Chondrocyte (in vitro differentiated cells): ENCODE results near the gene AOX1. TPM values are rescaled to one million over a fixed set of nuclear protein-coding genes. Genes with fewer than 3 reads are reported as not detected.
"Not testable (repeated sequence)": the region's sequence is repeated elsewhere in the genome, so short reads cannot be mapped to it uniquely, and the experiment has no call there.

ENCODE experiments used
- DNase-seq: peaks from one replicate; pipeline ENCODE4 v3.0.0; 2021; ENCODE audit warnings: mixed read lengths, low spot score
- H3K27ac Mint-ChIP-seq: one replicate; pipeline ENCODE4 v1.8.0; 2021; ENCODE audit warnings: mild to moderate bottlenecking, moderate library complexity, mixed read lengths; ENCODE audit not compliant: unreplicated experiment
- H3K27me3 Mint-ChIP-seq: 2 replicates; pipeline ENCODE4 v1.8.0; 2021; ENCODE audit warnings: low read depth, mixed read lengths
- H3K36me3 Mint-ChIP-seq: 2 replicates; pipeline ENCODE4 v1.8.0; 2021; ENCODE audit warnings: low read depth, mixed read lengths
- H3K4me1 Mint-ChIP-seq: 2 replicates; pipeline ENCODE4 v1.8.0; 2021; ENCODE audit warnings: low read depth, mild to moderate bottlenecking, mixed read lengths
- H3K4me3 Mint-ChIP-seq: one replicate; pipeline ENCODE4 v1.8.0; 2021; ENCODE audit warnings: mild to moderate bottlenecking, moderate library complexity, mixed read lengths; ENCODE audit not compliant: unreplicated experiment
- H3K9me3 Mint-ChIP-seq: 2 replicates; pipeline ENCODE4 v1.8.0; 2021; ENCODE audit warnings: low read depth, mixed read lengths
- total RNA-seq: library from RNA; stranded (reverse); gene quantifications from 3 replicates; pipeline ENCODE4 v1.2.1, GENCODE V29; 2021
- TF ChIP-seq, protein P1 (sequence below): fragments of 200-600 bp; sonication (generic); IDR thresholded peaks from 2 replicates; pipeline ENCODE4 v1.5.0; 2021; ENCODE audit warnings: antibody characterized with exemption, mild to moderate bottlenecking, moderate library complexity

Gene AOX1
- total RNA-seq, 1 donor from 2014 or later = 1.7 TPM

DNA sequence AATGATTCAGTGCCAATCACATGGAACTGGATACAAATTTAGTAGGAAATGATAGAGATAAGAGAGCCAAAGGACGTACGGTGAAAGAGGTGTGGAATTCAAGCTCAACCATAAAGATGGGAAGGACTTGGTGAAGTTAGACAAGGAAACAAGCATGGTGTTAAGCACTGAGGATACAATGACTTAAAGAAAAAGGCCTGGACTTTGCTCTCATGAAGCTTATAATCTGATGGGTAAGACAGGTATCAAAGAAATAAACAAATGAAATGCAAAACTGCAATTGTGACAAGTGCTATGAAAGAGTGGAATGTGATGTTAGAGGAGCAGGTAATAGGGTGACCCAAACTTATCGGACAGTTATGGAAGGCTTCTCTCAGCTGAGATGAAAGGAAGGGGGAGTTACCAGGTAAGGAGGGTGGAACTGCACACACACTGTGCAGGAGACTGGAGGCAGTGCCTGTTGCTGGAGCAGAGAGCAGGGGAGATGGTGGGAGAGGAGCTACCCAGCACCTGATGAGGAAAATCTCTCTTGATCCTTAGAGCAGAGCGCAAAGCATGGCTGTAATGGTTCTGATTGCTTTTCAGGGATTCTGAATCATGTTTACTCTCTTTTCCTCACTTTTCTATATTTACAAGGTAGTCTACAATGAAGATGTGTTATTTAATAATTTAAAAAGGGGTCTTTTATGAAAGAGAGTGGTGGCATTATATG, 118.3 kb downstream of the AOX1 start:
- TF ChIP-seq, protein P1, sequence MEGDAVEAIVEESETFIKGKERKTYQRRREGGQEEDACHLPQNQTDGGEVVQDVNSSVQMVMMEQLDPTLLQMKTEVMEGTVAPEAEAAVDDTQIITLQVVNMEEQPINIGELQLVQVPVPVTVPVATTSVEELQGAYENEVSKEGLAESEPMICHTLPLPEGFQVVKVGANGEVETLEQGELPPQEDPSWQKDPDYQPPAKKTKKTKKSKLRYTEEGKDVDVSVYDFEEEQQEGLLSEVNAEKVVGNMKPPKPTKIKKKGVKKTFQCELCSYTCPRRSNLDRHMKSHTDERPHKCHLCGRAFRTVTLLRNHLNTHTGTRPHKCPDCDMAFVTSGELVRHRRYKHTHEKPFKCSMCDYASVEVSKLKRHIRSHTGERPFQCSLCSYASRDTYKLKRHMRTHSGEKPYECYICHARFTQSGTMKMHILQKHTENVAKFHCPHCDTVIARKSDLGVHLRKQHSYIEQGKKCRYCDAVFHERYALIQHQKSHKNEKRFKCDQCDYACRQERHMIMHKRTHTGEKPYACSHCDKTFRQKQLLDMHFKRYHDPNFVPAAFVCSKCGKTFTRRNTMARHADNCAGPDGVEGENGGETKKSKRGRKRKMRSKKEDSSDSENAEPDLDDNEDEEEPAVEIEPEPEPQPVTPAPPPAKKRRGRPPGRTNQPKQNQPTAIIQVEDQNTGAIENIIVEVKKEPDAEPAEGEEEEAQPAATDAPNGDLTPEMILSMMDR = no peak
- Mint-ChIP-seq H3K9me3 (no peaks in the 10 kb centered on the region), H3K36me3 (no peaks in the 10 kb centered on the region), H3K4me1 (peaks cover 2% of the 10 kb centered on the region), H3K27me3 (peaks cover 5% of the 10 kb centered on the region), H3K4me3 (no peak overlapping the region), H3K27ac (no peak overlapping the region)
- no peak for DNase-seq

DNA sequence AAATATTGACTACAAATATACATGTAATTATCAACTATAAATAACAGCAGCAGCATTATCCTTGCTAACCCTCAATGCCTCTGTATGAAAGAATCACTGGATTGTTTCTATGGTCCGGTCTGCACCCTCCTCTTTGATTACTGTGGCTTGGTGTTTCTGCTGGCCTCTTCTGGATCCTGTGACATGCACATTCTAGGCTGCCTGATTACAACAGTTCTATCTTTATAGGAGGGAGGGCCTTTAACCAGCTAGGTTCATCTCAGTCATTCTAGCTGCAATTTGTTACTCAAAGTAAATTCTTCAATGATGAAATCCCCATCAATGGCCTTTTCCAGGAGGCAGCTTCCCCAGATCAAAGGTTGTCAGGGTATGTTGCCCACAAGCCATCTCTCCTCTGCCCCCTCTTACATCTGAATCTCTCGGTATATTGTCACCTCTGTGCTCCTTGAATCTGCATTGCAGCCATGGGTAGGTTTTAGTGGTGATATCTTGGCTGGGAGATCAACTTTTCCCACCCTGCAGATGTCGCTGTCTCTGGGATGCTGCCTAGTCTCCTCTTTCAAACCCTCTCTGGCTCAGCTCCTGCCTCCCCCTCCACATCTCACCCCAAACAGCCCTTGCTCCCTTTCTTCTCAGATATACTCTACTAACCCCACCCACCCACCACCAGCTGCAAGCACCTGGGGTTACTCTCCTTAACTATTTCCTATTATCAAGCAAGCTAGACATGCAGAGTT, 119.7 kb downstream of the AOX1 start:
- Mint-ChIP-seq H3K36me3 (no peaks in the 10 kb centered on the region), H3K27me3 (peaks cover 5% of the 10 kb centered on the region)

DNA sequence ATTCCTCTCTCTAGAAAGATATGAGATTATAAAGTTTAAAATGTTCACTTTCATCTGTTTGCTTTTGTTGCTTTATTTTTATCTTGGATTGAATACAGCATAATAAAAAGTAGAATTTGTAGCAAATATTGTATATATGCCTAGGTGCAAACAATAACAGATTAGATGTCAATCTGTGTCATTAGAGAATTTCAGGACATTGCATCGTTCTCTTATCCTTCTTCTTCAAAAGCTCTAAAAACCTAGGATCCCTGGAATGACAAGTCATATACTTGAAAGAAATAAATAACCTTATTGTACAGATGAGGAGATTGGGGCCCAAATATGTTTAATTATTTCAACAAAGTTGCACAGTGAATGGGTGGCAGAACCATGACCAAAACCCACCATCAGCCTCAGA, 123.1 kb downstream of the AOX1 start:
- Mint-ChIP-seq H3K27ac (peak overlapping the region; percentile 57), H3K27me3 (peaks cover 5% of the 10 kb centered on the region), H3K9me3 (no peaks in the 10 kb centered on the region), H3K36me3 (no peaks in the 10 kb centered on the region), H3K4me1 (peaks cover 16% of the 10 kb centered on the region), H3K4me3 (no peak overlapping the region)
- TF ChIP-seq, protein P1 = no peak
- DNase-seq = no peak

More for the DNA sequence above, 119.7 kb downstream of the AOX1 start:
- no peak overlapping the region for H3K4me3 Mint-ChIP-seq
- TF ChIP-seq, protein P1 = peak; percentile 58
- DNase-seq = no peak
- H3K27ac Mint-ChIP-seq = no peak overlapping the region
- no peaks in the 10 kb centered on the region for H3K9me3 Mint-ChIP-seq
- H3K4me1 Mint-ChIP-seq = peaks cover 2% of the 10 kb centered on the region

DNA sequence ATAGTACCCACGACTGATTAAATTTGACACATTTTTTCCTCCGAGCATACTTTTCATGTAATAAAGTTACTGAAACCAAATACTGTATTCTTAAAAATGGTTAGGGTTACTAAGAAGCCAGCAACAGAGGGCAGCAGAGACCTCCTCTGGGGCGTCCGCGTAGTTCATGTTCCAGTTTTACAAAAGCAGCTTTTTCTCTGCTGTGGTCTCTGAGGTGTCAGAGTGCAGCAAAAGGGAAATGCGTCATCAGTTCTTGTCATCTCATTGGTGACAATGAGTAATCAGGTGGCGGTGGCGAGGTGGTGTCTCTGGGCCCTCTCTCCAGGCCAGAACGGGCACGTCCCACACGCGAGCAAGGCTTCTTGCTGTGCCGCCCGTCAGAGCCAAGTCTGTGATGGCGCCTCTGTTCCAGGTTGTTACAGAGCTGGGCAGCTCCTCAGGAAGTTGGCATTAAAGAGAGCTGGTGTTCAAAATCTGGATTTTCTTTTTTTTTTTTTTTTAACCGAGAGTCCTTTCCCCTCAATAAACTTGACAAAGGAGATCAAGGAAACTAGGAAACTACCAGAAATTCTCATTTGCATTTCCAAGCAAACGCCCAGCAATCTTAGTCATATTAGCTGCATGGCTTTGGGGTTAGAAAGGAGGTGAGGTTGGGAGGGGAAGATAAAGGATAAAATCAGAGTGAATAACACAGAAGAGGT, 127.3 kb downstream of the AOX1 start:
- Mint-ChIP-seq H3K27me3 (no peaks in the 10 kb centered on the region), H3K9me3 (no peaks in the 10 kb centered on the region), H3K27ac (peak overlapping the region; percentile 96), H3K4me1 (peaks cover 16% of the 10 kb centered on the region), H3K36me3 (no peaks in the 10 kb centered on the region), H3K4me3 (peak overlapping the region; percentile 70)
- TF ChIP-seq, protein P1 = peak; percentile 99
- DNase-seq = peak; percentile 46

DNA sequence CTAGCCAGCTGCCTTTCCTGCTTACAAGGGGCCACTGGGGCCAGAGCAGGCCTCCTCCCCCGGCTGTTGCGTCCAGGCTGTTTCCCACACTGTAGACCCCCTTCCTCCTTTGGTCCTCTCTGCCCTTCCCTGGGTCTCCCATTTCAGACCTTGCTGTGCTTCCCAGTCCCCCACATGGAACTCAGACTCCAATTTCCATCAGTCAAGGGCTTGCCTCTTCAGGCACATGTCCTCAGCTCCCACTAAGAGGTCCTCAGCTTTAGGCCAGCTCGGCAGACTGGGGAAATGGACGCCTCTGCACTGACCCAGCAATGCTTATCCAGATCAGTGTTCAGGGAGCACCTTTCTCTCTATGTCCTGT, 127.9 kb downstream of the AOX1 start:
- peaks cover 14% of the 10 kb centered on the region for H3K4me1 Mint-ChIP-seq
- no peak overlapping the region for H3K4me3 Mint-ChIP-seq
- TF ChIP-seq, protein P1 = no peak
- DNase-seq = peak; percentile 49
- peaks cover 5% of the 10 kb centered on the region for H3K27me3 Mint-ChIP-seq
- peaks cover 4% of the 10 kb centered on the region for H3K9me3 Mint-ChIP-seq
- H3K27ac Mint-ChIP-seq = peak overlapping the region; percentile 96
- peaks cover 1% of the 10 kb centered on the region for H3K36me3 Mint-ChIP-seq

DNA sequence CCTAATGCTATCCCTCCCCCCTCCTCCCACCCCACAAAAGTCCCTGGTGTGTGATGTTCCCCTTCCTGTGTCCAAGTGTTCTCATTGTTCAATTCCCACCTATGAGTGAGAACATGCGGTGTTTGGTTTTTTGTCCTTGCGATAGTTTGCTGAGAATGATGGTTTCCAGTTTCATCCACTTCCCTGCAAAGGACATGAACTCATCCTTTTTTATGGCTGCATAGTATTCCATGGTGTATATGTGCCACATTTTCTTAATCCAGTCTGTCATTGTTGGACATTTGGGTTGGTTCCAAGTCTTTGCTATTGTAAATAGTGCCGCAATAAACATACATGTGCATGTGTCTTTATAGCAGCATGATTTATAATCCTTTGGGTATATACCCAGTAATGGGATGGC, 129.2 kb downstream of the AOX1 start:
- not testable (repeated sequence) for H3K36me3 Mint-ChIP-seq, H3K4me3 Mint-ChIP-seq, H3K27ac Mint-ChIP-seq, DNase-seq, H3K9me3 Mint-ChIP-seq
- Mint-ChIP-seq H3K4me1 (peaks cover 14% of the 10 kb centered on the region), H3K27me3 (peaks cover 17% of the 10 kb centered on the region)
